GOT3 (cell line): ENCODE measurements around the gene PJVK.
"Not testable (repeated sequence)": the region's sequence is repeated elsewhere in the genome, so short reads cannot be mapped to it uniquely, and the experiment has no call there.

ENCODE experiments used
- DNase-seq: peaks from one replicate; lab custom pipeline; 2025; ENCODE audit warnings: mixed read lengths; lab: John Stamatoyannopoulos, UW

Gene PJVK, protein sequence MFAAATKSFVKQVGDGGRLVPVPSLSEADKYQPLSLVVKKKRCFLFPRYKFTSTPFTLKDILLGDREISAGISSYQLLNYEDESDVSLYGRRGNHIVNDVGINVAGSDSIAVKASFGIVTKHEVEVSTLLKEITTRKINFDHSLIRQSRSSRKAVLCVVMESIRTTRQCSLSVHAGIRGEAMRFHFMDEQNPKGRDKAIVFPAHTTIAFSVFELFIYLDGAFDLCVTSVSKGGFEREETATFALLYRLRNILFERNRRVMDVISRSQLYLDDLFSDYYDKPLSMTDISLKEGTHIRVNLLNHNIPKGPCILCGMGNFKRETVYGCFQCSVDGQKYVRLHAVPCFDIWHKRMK

GRCh38 chr2:178450774-178451525 is at the start of gene PJVK, which contains the start of gene PRKRA:
TSS of gene PJVK (plus strand) at chr2:178451378. CDS start at chr2:178453410, 2,032 bp downstream.
TSS of gene PRKRA (minus strand) at chr2:178451175. CDS start at chr2:178451030, 145 bp downstream.
- DNase-seq = peak; percentile 89

DNA sequence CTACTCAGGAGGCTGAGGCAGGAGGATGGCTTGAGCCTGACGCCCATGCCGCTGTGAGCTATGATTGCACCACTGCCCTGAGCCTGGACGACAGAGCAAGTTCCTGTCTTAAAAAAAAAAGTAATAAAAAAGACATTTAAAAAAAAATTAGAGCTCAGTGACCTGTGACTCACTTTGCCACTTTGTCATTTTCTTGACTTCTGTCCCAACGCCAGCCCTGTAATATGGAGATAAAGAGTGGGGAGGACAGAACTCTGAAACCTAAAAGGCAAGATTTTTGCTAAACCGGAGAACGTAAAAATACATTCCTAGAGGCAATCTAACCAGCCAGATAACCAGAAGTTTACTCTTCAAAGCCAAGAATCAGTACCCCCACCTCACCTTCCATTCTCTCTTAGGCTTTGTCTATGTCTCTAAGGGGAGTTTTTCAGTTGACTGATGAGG is 49.2 kb upstream of the PJVK start:
- DNase-seq = no peak

DNA sequence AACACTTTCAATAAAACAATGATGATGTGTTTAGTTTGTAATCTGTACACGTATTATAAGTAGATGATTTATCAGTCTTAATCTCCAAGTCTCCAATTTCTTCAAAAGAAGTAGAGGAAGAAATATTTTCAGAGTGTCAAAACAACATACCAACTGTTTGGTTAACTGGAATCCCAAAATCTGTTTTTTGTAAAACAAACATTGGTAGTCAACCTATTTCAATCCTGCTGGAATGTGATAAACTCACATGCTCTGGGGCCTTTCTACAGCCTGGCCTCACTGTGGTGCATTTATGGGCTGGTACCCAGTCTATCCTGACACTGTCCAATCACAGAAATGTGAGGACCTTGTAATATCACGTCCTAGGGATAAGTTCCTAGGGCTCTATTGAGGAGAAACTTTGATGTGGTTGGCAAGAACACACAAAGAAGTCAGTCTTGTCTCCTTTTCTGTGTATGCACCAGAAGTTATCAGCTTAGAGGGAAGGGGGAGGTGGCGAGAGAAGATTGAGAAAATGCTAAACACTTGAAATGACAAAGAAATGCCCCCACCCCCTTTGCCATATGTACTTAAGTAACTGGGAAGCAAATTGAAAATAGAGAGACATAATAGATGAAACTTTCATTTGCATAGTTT is 47.4 kb upstream of the PJVK start:
- DNase-seq = no peak

- no peak for DNase-seq
These were observed 46.8 kb upstream of the PJVK start for GRCh38 chr2:178404368-178404767.

DNA sequence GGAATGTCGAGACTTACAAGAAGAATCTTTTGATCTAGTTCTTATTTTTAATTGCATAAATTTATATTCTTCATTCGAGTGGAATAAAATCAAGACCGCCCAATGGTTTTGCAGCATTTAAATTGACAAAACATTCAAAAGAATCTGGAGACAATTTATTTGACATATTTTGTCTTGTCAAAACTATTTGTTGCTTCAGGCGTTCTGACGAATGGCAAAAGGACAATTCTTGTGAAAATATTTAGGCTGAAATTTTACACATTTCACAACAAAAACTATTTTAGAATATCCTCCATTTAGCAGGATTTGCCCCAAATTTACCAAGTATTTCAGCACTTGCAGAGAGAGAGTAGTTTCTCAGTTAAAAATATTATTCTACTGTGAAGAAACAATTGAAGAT is 41.9 kb upstream of the PJVK start:
- no peak for DNase-seq

- no peak for DNase-seq
These were observed 39.1 kb upstream of the PJVK start for GRCh38 chr2:178412047-178412446.

DNA sequence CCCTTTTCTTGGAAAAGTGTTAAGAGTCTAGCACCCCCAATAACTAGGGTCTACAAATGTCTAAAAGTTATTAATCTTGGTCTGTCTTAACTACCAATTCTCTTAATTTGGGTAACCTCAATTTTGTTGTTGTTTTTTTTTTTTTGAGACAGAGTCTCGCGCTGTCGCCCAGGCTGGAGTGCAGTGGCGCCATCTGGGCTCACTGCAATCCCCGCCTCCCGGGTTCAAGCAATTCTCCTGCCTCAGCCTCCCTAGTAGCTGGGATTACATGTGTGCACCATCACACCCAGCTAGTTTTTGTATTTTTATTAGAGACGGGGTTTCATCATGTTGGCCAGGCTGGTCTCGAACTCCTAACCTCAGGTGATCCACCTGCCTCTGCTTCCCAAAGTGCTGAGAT is 38.7 kb upstream of the PJVK start:
- not testable (repeated sequence) for DNase-seq

- no peak for DNase-seq
These were observed 37.5 kb upstream of the PJVK start for GRCh38 chr2:178413472-178414265.

GRCh38 chr2:178414266-178415247 is 36.6 kb upstream of the PJVK start:
- peak; percentile 65 for DNase-seq

GRCh38 chr2:178415979-178416378 is 35.2 kb upstream of the PJVK start:
- no peak for DNase-seq

- DNase-seq = no peak
These were observed 33.3 kb upstream of the PJVK start for GRCh38 chr2:178417916-178418315.

GRCh38 chr2:178418426-178418825 is 32.8 kb upstream of the PJVK start:
- no peak for DNase-seq

- no peak for DNase-seq
These were observed 32.1 kb upstream of the PJVK start for GRCh38 chr2:178419123-178419522.

GRCh38 chr2:178420463-178420999 is 30.6 kb upstream of the PJVK start:
- DNase-seq = no peak

DNA sequence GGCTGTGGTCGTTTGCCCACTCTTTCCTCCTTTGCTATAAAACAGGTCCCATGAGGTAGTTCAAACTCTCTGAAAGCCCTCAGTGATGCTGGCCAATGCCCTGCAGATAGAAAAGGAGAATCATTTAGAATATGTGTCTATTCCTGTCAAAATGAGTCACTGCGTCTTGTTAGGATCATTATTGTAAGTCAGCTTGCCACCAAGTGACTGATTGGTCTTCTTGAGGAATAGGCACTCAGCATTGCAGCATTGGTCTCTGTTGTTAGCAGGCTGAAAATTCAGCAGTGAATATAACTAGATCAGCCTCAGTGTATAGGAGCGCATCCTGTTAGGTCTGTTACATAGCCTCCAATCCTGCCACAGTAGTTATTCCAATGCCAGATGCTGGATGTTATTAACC is 29.1 kb upstream of the PJVK start:
- no peak for DNase-seq

DNA sequence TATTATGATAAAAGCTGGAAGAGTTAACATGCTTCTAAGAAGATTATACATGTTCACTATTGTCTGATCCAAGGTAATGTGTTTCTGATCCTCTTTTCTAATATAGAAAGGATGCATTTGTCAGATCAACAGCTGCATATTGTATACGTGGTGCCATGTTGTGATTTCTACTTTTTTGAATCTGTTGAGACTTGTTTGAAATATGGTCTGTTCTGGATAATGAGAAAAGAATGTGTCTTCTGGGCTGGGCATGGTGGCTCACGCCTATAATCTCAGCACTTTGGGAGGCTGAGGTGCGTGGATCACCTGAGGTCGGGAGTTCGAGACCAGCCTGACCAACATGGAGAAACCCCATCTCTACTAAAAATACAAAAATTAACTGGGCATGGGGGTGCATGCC is 27.4 kb upstream of the PJVK start:
- DNase-seq = not testable (repeated sequence)

DNA sequence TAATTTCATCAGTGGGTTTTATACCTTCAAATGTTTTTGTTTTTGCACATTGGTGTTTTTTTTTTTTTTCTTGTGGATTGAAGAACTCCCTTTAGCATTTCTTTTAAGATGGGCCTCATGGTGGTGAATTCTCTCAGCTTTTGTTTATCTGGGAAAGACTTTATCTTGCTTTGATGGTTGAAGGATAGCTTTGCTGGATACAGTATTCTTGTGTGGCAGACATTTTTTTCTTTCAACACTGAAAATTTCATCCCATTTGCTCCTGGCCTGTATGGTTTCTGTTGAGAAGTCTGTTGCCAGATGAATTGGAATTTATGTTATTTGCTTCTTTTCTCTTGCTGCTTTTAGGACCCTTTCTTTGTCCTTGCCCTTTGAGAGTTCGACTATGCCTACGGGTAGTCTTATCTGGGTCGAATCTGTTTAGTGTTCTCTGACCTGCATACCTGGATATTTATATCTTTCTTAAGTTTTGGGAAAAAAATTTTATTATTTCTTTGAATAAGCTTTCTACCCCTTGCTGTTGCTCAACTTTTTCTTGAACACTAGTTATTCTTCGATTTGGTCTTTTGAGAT is 25.8 kb upstream of the PJVK start:
- DNase-seq = no peak

DNA sequence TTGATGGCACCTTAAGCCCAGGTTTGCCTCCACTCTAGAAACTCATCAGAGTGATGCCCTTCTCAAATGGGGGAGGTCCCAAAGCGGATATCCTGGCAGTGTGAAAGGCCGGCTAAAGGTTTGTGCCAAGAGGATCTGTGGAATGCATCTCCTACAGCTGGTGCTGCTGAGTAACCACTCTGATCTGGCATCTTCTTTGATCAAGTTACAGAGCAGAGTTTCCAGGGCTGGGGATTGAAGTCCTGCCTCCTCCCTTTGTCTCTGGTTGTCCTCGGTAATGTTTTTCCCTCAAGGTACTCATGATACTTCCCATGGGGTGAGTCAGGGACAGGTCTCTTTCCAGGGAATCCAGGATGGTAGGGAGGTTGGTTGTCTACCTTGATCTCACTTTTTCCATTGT is 24.8 kb upstream of the PJVK start:
- no peak for DNase-seq

DNA sequence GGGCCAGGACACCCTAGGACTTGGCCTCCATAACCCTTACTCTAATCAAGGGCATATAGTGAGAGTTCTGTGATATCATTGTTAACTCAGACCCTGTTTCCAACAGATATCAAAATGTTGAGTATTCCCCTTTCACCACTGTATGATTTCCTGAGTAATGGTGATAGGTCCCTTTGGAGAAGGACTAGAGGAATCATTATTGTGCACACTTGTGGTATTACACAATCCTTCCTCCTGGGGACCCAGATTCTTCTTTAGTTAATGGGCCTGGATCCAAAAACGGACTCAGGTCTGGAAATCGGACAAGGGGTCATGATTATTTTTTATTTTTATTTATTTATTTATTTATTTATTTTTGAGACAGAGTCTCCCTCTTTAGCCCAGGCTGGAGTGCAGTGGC is 23.7 kb upstream of the PJVK start:
- DNase-seq = no peak

- no peak for DNase-seq
These were observed 22.8 kb upstream of the PJVK start for GRCh38 chr2:178428396-178428806.
